ENCODE data around the gene SKI. TPM values are rescaled to one million over a fixed set of nuclear protein-coding genes. Genes with fewer than 3 reads are reported as not detected.

SKI gene
- total RNA-seq, 3 donors from 2014 or later: 26.8 to 86.6 (median 29.0) TPM

- no peak for DNase-seq
- intact Hi-C loops (cut with DNase I, micrococcal nuclease): loop anchor here in 1 of 2 donors (10.0 kb wide), 1 partner anchor 114 kb away; no protein-coding TSS in a partner anchor
Observed at GRCh38 chr1:2318314-2319278, 90.5 kb downstream of the SKI start.

DNA sequence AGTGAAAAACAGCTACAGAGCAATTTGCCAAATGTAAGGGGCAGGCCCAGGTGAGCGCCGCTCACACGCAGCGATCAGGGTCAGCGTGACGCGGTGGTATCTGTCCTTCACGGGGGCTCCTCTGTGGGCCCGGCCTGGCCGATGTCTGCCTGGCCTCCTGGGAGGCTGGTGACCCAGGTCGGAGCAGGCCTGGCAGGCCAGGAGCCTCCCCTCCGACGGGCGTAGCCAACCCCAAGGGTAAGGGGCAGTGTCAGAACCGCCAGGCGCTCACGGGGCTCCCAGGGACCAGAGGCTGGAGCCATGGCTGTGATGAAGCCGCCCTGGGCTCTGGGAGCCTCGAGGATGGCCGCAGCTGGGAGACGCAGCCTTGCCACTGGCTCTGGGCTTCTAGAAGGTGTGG lies 91.2 kb downstream of the SKI start:
- Histone ChIP-seq H3K4me1 (ENCODE audit: low read depth) (peaks cover 13% of the 10 kb centered on the region), H3K36me3 (ENCODE audit: low read depth) (no peaks in the 10 kb centered on the region), H3K9me3 (no peaks in the 10 kb centered on the region), H3K4me3 (no peak overlapping the region)
- TF ChIP-seq CTCF (IDR thresholded peaks at IDR 0.05): no peak
- no peak for DNase-seq
- ATAC-seq: no peak
- intact Hi-C loops (cut with DNase I, micrococcal nuclease): loop anchor here in 1 of 2 donors (10.0 kb wide), 1 partner anchor 114 kb away; no protein-coding TSS in a partner anchor

More at GRCh38 chr1:2318314-2319278, 90.5 kb downstream of the SKI start:
- TF ChIP-seq CTCF (IDR thresholded peaks at IDR 0.05): no peak
- peaks cover 14% of the 10 kb centered on the region for H3K4me1 ChIP-seq (ENCODE audit: low read depth)
- H3K36me3 ChIP-seq (ENCODE audit: low read depth): no peaks in the 10 kb centered on the region
- no peak overlapping the region for H3K4me3 ChIP-seq
- H3K9me3 ChIP-seq: no peaks in the 10 kb centered on the region
- ATAC-seq: no peak

GRCh38 chr1:2320006-2320405 lies 91.9 kb downstream of the SKI start:
- H3K36me3 ChIP-seq (ENCODE audit: low read depth): no peaks in the 10 kb centered on the region
- H3K4me1 ChIP-seq (ENCODE audit: low read depth): peaks cover 7% of the 10 kb centered on the region
- intact Hi-C loops (cut with DNase I, micrococcal nuclease): no loop called here
- DNase-seq (no peak), ATAC-seq (no peak)
- no peak overlapping the region for H3K4me3 ChIP-seq
- no peak for TF ChIP-seq CTCF (IDR thresholded peaks at IDR 0.05)
- H3K9me3 ChIP-seq: no peaks in the 10 kb centered on the region

DNA sequence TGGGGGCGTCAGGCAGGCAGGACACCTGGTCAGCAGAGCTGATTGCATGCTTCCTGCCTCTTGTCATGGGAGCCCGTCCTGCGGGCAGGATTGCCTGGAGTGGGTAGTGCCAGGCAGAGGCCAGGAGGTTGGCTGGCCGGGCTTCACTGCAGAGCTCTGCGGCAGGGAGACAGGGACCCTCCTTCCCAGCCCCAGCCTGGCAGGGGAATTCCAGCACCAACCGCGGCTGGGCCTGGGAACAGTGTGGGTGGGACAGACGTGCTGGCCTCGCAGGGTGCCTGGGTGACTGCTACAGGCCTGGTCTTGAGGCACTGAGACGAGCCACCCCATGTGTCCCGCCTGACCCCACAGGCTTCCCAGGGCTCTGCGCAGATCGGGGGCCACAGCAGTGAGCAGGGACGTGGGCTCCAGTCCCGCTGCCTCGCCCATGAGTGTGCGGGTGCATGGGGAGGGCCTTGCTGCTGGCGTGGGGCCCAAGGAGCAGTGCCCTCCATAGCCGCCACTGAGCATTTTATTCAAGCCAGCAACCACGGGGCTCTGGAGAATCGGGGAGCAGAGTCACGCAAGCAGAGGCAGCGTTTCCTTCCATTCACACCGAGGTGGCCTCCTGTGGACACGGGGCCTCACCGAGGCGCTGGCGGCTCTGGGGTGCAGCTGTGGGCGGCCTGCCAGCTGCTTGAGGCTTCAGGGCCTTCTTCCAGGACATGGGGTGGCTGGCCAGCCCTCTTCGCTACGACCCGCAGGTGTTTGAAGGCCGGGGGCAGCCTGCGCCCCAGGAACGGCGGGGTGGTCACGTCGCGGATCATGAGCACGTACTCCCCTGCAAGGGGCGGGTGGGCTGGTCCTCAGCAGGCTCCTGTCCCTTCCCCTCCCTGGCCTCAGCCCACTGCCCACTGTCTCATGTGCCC lies 92.9 kb downstream of the SKI start:
- DNase-seq (no peak), ATAC-seq (no peak)
- Histone ChIP-seq H3K9me3 (no peaks in the 10 kb centered on the region), H3K36me3 (ENCODE audit: low read depth) (no peaks in the 10 kb centered on the region), H3K4me3 (no peak overlapping the region), H3K4me1 (ENCODE audit: low read depth) (no peaks in the 10 kb centered on the region)
- no peak for TF ChIP-seq CTCF (IDR thresholded peaks at IDR 0.05)
- intact Hi-C loops (cut with DNase I, micrococcal nuclease): no loop called here

- intact Hi-C loops (cut with DNase I, micrococcal nuclease): no loop called here
- H3K4me3 ChIP-seq: no peak overlapping the region
- H3K36me3 ChIP-seq (ENCODE audit: low read depth): no peaks in the 10 kb centered on the region
- DNase-seq (peak in 1 of 3 donors; percentile 62), ATAC-seq (peak; percentile 54)
- no peaks in the 10 kb centered on the region for H3K9me3 ChIP-seq
- TF ChIP-seq CTCF (IDR thresholded peaks at IDR 0.05): no peak
- H3K4me1 ChIP-seq (ENCODE audit: low read depth): no peaks in the 10 kb centered on the region
Observed at GRCh38 chr1:2322065-2322571, 94.0 kb downstream of the SKI start.

Measured in mucosa of descending colon (tissue), 3 donors.